Neural cell (in vitro differentiated cells): ENCODE results near the gene BCL11B. TPM values are rescaled to one million over a fixed set of nuclear protein-coding genes. Genes with fewer than 3 reads are reported as not detected.

Source experiments
- H2AFZ ChIP-seq: fragments of 200-600, 300-800 bp; sonication (generic), shearing (Covaris generic); 2 replicates; pipeline ENCODE4 v1.6.0; 2014; ENCODE audit warnings: low read depth, mild to moderate bottlenecking, antibody characterized with exemption, low read length, moderate library complexity
- H3F3A ChIP-seq: fragments of 200-600 bp; shearing (Covaris generic); 2 replicates; pipeline ENCODE4 v1.6.1; 2016; ENCODE audit warnings: mild to moderate bottlenecking, moderate library complexity, mixed read lengths, antibody characterized with exemption, low read length; ENCODE audit not compliant: insufficient read depth, poor library complexity, severe bottlenecking
- H3K27ac ChIP-seq: fragments of 200-600, 300-800 bp; sonication (generic), shearing (Covaris generic); 2 replicates; pipeline ENCODE4 v1.5.1; 2014; ENCODE audit warnings: mild to moderate bottlenecking, low read length, moderate library complexity
- H3K27me3 ChIP-seq: fragments of 300-800, 200-600 bp; sonication (generic), shearing (Covaris generic); 2 replicates; pipeline ENCODE4 v1.6.0; 2014; ENCODE audit warnings: mild to moderate bottlenecking, low read depth, low read length, moderate library complexity; ENCODE audit not compliant: insufficient read depth
- H3K36me3 ChIP-seq: fragments of 300-800, 200-600 bp; sonication (generic), shearing (Covaris generic); 2 replicates; pipeline ENCODE4 v1.5.1; 2014; ENCODE audit warnings: mild to moderate bottlenecking, antibody characterized with exemption, low read length, moderate library complexity; ENCODE audit not compliant: insufficient read depth
- H3K4me2 ChIP-seq: fragments of 300-800, 200-600 bp; sonication (generic), shearing (Covaris generic); 2 replicates; pipeline ENCODE4 v1.6.0; 2014; ENCODE audit warnings: mild to moderate bottlenecking, low read length
- H3K4me3 ChIP-seq: fragments of 300-800, 200-600 bp; sonication (generic), shearing (Covaris generic); 2 replicates; pipeline ENCODE4 v1.5.1; 2014; ENCODE audit warnings: mild to moderate bottlenecking, low read length, moderate library complexity
- H3K79me2 ChIP-seq: fragments of 200-600 bp; shearing (Covaris generic); replicated peaks from 2 replicates; pipeline ENCODE4 v1.6.0; 2014; ENCODE audit warnings: mild to moderate bottlenecking, low read length, moderate library complexity; ENCODE audit not compliant: insufficient read depth
- H3K9ac ChIP-seq: fragments of 300-800, 200-600 bp; sonication (generic), shearing (Covaris generic); 2 replicates; pipeline ENCODE4 v1.6.1; 2016; ENCODE audit warnings: mild to moderate bottlenecking, low read length, mixed read lengths
- H3K9me2 ChIP-seq: fragments of 200-600 bp; shearing (Covaris generic); 2 replicates; pipeline ENCODE4 v1.6.1; 2016; ENCODE audit warnings: mild to moderate bottlenecking, low read length, mixed read lengths; ENCODE audit not compliant: insufficient read depth
- H3K9me3 ChIP-seq: fragments of 200-600, 300-800 bp; sonication (generic), shearing (Covaris generic); 2 replicates; pipeline ENCODE4 v1.6.1; 2016; ENCODE audit warnings: mild to moderate bottlenecking, mixed run types, low read length, moderate library complexity, mixed read lengths
- H4K20me1 ChIP-seq: fragments of 200-600 bp; shearing (Covaris generic); 2 replicates; pipeline ENCODE4 v1.6.1; 2016; ENCODE audit warnings: mild to moderate bottlenecking, mixed run types; ENCODE audit not compliant: insufficient read depth
- CTCF ChIP-seq: fragments of 450-650 bp; IDR thresholded peaks from 2 replicates; pipeline ENCODE4 v1.5.1; 2014; ENCODE audit warnings: antibody characterized with exemption, mild to moderate bottlenecking, moderate library complexity; ENCODE audit not compliant: poor library complexity, severe bottlenecking
- EP300 ChIP-seq: fragments of 450-650 bp; conservative IDR thresholded peaks from 2 replicates; pipeline ENCODE4 v1.6.1; 2014; ENCODE audit warnings: antibody characterized with exemption, mild to moderate bottlenecking, moderate library complexity; ENCODE audit not compliant: poor library complexity, severe bottlenecking
- EZH2 ChIP-seq: fragments of 200-600, 300-800 bp; shearing (Covaris generic), sonication (generic); IDR thresholded peaks from 2 replicates; pipeline ENCODE4 v1.6.1; 2014; ENCODE audit warnings: antibody characterized with exemption, low read length, borderline replicate concordance, mild to moderate bottlenecking; ENCODE audit not compliant: insufficient read depth, poor library complexity, severe bottlenecking
- MXI1 ChIP-seq: fragments of 450-650 bp; conservative IDR thresholded peaks from 2 replicates; pipeline ENCODE4 v1.6.1; 2014; ENCODE audit warnings: antibody characterized with exemption, mild to moderate bottlenecking; ENCODE audit not compliant: poor library complexity, severe bottlenecking
- POLR2AphosphoS5 ChIP-seq: IDR thresholded peaks from 2 replicates; pipeline ENCODE4 v1.6.1; 2012
- RAD21 ChIP-seq: fragments of 450-650 bp; conservative IDR thresholded peaks from 2 replicates; pipeline ENCODE4 v1.6.1; 2014; ENCODE audit warnings: antibody characterized with exemption, mild to moderate bottlenecking, moderate library complexity
- REST ChIP-seq: IDR thresholded peaks from 2 replicates; pipeline ENCODE4 v1.6.1; 2012; ENCODE audit warnings: borderline replicate concordance
- SMC3 ChIP-seq: fragments of 450-650 bp; conservative IDR thresholded peaks from 2 replicates; pipeline ENCODE4 v1.6.1; 2014; ENCODE audit warnings: antibody characterized with exemption, mild to moderate bottlenecking, moderate library complexity; ENCODE audit not compliant: poor library complexity
- TAF1 ChIP-seq: IDR thresholded peaks from 2 replicates; pipeline ENCODE4 v1.6.1; 2012; ENCODE audit warnings: low read depth
- polyA plus RNA-seq: library from polyadenylated mRNA; depleted of rRNA; stranded (reverse); fragments of >200 nt; gene quantifications from 2 replicates; pipeline ENCODE4 v1.2.3, GENCODE V29; 2014

The BCL11B gene
- polyA plus RNA-seq, 1 donor from 2014 or later = 104 TPM

GRCh38 chr14:99203080-99203479 lies 68.9 kb downstream of the BCL11B start:
- Histone ChIP-seq H3K27ac (no peak overlapping the region), H2AFZ (no peak overlapping the region), H3K79me2 (peaks cover 98% of the 10 kb centered on the region), H3K9me3 (no peaks in the 10 kb centered on the region), H3K4me2 (no peak overlapping the region), H3K4me3 (no peak overlapping the region), H3K27me3 (no peaks in the 10 kb centered on the region), H3F3A (no peaks in the 10 kb centered on the region), H3K36me3 (peaks cover 6% of the 10 kb centered on the region), H3K9ac (no peak overlapping the region), H3K9me2 (no peaks in the 10 kb centered on the region), H4K20me1 (peaks cover 98% of the 10 kb centered on the region)
- TF ChIP-seq TAF1 = no peak
- TF ChIP-seq EZH2 = no peak
- TF ChIP-seq CTCF = no peak
- TF ChIP-seq POLR2AphosphoS5 = no peak
- TF ChIP-seq RAD21 = no peak
- no peak for TF ChIP-seq MXI1
- TF ChIP-seq EP300 = no peak

GRCh38 chr14:99202516-99202915 lies 69.5 kb downstream of the BCL11B start:
- H3K27me3 ChIP-seq = no peaks in the 10 kb centered on the region
- H3K27ac ChIP-seq = no peak overlapping the region
- H3K36me3 ChIP-seq = peaks cover 6% of the 10 kb centered on the region
- H3K79me2 ChIP-seq = peaks cover 94% of the 10 kb centered on the region
- H3F3A ChIP-seq = no peaks in the 10 kb centered on the region
- H3K4me3 ChIP-seq = no peak overlapping the region
- no peak overlapping the region for H2AFZ ChIP-seq
- no peaks in the 10 kb centered on the region for H3K9me3 ChIP-seq
- TF ChIP-seq CTCF (no peak), TAF1 (no peak)
- no peak overlapping the region for H3K4me2 ChIP-seq
- no peak overlapping the region for H3K9ac ChIP-seq
- H4K20me1 ChIP-seq = peaks cover 98% of the 10 kb centered on the region
- no peaks in the 10 kb centered on the region for H3K9me2 ChIP-seq

- H3K27ac ChIP-seq = no peak overlapping the region
- H2AFZ ChIP-seq = no peak overlapping the region
- TF ChIP-seq RAD21 = no peak
- no peak for TF ChIP-seq EZH2
- TF ChIP-seq SMC3 = no peak
- TF ChIP-seq EP300 = no peak
- TF ChIP-seq POLR2AphosphoS5 = no peak
- no peak for TF ChIP-seq CTCF
- TF ChIP-seq REST = no peak
- TF ChIP-seq TAF1 = no peak
- no peak for TF ChIP-seq MXI1
- peaks cover 98% of the 10 kb centered on the region for H4K20me1 ChIP-seq
- no peak overlapping the region for H3K4me3 ChIP-seq
- H3K27me3 ChIP-seq = no peaks in the 10 kb centered on the region
- no peaks in the 10 kb centered on the region for H3F3A ChIP-seq
- H3K9me3 ChIP-seq = no peaks in the 10 kb centered on the region
- H3K36me3 ChIP-seq = peaks cover 10% of the 10 kb centered on the region
- no peak overlapping the region for H3K4me2 ChIP-seq
- H3K79me2 ChIP-seq = peaks cover 92% of the 10 kb centered on the region
- H3K9me2 ChIP-seq = no peaks in the 10 kb centered on the region
- H3K9ac ChIP-seq = no peak overlapping the region
Observed at GRCh38 chr14:99201351-99202073, 70.5 kb downstream of the BCL11B start.
